SIG-M5 treated with dmso at 0.1 percent for 504 hours (cell line): Measurements from ENCODE around the gene GALNT13.

ENCODE experiments used
- DNase-seq: peaks from one replicate; lab custom pipeline; 2025; ENCODE audit not compliant: unreplicated experiment; lab: John Stamatoyannopoulos, UW

Gene GALNT13

GRCh38 chr2:153871231-153872221 lies at the start of gene GALNT13:
Gene GALNT13, plus strand, starts transcription at chr2:153871922.
- no peak for DNase-seq

GRCh38 chr2:153823880-153824279 lies 47.8 kb upstream of the GALNT13 start:
- DNase-seq = no peak

GRCh38 chr2:153828335-153828734 lies 43.4 kb upstream of the GALNT13 start:
- DNase-seq = no peak

- no peak for DNase-seq
These were observed 37.1 kb upstream of the GALNT13 start for GRCh38 chr2:153834662-153835061.

GRCh38 chr2:153858250-153858649 lies 13.5 kb upstream of the GALNT13 start:
- DNase-seq = no peak

GRCh38 chr2:153864022-153864421 lies 7.7 kb upstream of the GALNT13 start:
- DNase-seq = no peak

DNA sequence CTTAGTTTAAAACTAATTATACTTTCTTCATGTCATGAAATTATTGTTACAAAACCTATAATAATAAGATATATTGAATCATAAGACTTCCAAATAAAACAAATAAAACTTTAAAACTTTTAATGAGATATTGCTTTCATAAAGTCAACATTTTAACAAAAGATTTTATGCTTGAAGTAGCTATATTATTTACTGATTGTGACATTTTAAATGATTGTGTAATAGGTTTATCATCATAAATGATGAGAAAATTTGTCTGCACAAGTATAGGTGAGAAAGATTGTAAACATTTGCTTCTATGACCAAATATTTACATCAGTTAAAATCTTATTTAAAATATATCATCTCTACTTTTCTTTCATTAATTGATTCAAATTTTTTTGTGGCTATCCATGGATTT lies 5.1 kb upstream of the GALNT13 start:
- DNase-seq = no peak

DNA sequence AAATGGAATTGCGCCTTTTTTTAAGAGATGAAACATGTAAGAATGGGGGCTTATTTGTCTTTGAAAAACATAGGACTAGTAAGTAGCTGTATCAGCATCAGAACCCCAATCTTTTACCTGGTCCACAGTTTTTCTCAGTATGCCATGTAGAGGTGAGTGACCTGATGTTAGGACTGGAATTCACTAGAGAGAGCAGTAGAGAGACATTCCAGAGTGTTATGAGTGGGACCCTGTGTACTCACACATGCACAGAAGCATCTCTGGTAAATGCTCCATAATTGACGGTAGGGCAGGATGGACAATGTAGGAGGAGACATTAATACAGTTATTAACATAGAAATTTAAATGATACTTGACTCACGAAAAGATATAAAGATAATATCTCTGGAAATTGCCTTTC lies 1.4 kb upstream of the GALNT13 start:
- DNase-seq = no peak

DNA sequence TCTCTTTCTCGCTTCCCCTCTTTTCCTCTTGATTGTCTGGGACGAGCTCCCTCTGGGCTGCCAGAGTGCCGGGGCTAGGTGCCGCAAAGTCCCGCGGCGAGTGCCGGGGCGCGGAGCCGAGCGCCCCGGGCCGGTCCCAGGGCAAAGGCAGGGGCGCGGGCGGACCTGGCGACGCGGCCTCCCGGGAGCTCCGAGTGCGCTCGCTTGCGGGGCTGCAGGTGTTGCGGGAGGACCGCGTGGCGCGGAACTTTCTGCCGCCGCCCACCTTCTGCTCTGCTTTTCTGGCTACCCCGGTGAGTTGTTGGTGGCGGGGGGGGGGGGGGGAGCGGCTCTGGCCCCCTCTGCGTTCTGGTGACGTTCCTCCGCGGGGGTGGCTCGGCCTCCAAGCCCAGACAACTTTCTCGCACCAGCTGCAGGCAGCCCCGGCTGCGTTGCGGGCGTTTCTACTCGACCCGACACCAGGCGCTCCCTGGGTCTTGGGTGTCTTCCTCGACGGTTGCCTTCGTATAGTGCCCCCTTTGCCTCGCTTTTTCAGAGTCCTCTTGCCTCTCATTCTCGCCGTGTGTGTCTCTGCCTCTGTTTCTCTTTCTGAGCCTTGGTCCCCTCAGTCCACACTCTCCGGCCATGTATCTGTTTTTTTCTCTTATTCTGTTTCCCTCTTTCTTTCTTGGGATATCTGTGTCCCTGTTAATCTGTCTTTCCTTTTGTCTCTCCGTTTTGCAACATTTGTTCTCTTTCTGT lies 759 bp downstream of the GALNT13 start:
- no peak for DNase-seq

DNA sequence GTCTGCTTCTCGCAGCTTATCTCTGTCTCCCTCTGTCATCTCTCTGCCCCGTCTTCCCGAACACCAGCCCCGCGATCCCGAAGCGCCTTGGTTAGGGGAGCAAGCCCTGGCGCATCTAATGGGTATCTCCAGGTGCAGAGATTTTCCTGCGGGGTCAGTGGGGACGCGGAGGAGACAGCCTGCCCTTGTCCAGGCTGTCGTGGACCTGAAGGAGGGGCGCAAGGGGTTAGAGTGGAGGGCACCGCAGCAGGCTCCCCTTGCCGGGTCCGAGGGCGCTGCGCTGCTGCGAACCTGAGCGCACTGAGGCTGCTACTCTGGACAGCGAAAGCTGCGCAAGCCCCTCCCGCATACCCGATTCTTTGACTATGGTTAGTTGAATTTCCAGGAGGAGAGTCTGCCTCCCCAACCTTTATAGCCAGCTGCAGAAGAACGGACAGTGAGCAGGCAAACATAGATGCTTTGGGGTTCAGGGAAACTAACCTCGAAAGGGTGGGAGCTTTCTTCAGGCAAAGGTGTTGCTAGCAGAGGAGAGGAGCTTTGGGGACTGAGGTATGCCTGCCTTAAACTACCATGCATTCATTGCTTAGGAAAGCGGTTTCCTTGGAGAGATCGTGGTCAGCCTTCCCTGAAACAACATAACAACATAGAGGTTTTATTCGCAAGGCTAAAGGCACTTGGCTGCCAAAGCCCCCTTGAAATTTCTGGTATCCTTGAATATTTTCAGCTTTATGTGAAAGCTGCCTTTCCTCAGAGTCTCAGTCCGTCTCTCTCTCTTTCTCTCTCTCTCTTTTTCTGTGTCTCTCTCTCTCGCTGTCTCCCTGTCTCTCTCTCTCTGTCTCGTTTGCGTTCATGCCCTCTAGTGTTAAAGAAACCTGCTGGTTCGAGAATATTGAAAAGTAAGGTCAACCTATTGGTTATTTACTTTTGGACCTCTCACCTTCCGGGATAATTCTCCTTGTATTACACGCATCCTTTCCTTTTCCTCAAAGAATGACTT lies 1.6 kb downstream of the GALNT13 start:
- no peak for DNase-seq

DNA sequence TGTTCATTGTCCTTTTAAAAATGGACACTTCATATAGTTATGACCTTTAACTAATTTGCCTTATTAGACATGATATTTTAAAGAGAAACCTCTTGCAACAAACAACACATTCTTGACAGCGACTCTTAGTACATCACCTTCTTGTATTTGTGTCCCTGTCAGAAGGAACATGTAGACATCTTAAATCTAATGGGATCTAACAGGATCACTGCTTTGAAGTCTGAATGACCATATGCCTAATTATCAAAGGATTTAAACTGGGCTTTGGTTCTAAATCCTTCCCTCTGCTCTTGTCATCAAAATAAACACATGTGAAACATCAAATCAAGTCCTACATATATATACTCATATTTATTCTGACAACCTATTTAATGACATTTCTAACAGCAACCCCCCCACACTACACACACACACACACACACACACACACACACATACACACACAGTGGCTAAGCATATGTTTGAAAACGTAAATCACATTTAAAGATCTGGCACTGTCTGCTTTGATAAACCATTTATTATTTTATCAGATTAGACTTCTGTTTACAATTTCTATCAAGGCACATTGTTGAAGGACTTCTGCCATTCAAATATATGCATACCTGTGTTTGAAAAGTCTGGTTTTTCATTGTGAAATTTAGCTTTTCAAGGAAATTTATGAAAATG lies 4.2 kb downstream of the GALNT13 start:
- DNase-seq = no peak

DNA sequence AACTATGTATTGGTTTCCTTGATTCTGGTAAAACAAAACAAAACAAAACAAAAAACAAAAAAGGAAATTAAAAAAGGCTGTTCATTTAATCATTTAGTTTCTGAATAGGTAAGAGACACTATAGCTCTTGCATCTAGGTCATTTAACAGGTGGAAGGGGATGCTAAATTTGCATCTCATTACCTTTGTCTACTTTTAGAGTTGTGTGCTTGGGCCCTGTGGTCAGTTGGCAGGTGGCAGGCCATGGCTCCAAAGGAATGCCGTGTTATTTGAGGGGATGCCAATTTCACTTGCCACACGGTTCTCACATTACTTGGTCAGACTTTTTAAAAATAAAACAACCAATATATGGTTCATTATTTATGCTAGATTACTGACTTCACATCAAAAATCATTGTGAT lies 9.2 kb downstream of the GALNT13 start:
- DNase-seq = no peak

DNA sequence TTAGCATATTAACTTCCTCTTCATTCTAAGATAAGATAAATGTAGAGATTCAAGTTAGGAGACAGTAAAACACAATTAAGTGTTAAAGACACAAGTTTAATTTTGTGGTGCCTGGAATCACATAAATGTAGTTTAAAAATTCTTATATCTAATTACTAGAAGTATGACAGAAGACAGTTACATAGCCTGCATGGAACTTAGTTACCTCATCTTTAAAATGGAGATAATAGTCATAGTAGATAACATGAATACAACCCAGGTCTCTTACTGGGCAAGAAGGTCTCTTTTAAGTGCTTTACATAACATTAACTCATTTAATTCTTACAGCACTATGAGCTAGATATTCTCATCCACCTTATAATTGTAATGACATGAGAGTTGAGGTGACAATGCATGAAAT lies 15.1 kb downstream of the GALNT13 start:
- no peak for DNase-seq

GRCh38 chr2:153890576-153890975 lies 18.9 kb downstream of the GALNT13 start:
- DNase-seq = no peak

GRCh38 chr2:153891051-153891450 lies 19.3 kb downstream of the GALNT13 start:
- DNase-seq = no peak

DNA sequence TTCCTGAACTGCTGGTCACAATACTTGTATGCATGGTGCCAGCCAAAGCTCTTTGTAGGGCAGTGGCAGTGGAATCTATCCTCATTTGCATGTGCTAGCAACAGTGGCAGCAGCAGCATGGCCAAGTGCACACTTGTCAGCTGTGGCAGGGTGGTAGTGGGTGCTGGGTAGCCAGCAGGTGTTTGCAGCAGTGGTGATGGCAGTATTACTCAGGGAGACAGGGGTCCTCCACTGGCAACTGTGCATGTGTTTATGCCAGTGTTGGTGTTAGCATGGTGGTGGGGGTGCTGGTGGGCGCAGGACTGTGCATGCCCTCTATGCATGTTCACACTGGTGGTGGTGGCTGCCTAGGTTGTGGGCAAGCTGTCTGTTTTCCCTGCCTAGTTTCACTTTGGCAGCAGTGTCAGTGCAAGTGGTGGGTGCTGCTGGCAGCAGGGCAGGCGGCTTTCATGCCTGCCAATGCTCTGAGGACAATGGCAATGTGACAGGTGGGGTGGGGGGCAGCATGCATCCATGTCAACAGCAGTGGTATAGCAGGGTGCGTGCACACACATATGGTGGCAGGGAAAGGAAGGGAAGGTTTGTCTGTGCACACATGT lies 41.2 kb downstream of the GALNT13 start:
- no peak for DNase-seq

DNA sequence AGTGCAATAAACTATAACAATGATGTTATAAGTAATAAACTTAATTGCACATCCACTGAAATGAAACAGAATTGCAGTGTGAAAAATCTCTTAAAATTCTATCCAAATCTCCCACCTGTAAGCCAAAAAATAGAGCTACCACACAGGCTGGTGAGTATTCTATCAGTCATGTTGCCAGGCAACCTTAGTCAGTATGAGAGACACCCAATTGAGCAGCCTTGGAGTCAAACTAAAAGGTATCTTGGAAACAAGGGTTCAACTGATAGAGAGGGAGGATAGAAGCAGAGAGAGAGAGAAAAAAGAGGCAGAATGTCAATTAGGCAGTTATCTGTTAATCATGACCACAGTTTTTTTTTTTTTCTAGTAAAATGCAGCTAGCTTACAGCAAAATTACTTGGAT lies 45.8 kb downstream of the GALNT13 start:
- no peak for DNase-seq

DNA sequence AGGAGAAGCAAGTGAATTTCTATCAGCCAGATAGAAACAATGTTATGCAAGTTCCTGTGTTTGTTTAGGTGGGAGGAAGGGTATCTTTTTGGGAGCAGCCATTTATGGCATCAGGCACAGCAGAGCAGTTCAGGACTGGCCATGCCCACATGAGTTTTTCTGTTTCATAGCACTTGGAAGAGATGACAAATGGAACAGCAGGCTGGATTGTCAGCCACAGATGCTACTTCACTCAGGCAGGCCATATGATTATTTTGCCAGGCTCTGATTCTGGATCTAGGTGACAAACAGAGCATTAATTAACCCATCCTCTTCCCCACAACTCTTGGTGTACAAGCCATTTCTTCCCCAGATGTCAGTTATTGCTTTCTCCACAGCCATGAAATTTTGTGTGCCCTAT lies 63.8 kb downstream of the GALNT13 start:
- no peak for DNase-seq

DNA sequence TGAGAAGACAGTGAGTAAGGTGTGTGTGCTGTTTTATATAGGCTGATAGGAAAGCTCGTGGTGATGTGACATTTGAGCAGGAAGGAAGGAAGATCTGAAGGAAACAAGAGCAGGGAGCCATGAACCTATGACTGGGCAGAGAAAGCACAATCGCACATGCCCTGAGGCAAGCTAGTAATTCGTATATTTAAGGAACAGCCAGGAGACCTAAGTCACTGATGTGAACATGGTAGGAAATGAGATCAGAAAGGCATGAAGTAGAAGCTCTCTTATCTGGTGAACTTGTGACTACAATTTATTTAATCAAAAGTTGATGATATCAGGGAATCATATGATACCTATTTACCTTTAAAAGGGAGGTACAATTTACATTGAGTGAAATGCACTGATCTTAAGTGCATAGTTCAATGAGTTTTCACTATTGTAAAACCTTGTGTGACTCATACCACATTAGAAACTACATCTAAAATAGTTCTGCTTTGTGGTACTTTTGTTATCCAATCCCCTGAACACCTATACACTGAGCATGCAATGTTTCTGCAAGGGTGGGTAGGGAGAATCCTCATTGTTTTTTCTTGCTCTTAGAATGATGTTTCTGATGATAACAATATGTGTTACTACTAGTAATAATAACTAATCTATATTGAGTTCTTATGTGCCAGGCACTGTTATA lies 67.5 kb downstream of the GALNT13 start:
- DNase-seq = no peak
